Adipocyte (in vitro differentiated cells): ENCODE measurements around the gene BLOC1S5.

Source experiments
- DNase-seq: peaks from one replicate; pipeline ENCODE4 v3.0.0-alpha.2; 2015; ENCODE audit warnings: low read depth
- H3K27me3 ChIP-seq: replicated peaks from 2 replicates; pipeline ENCODE4 v1.7.0; 2013; ENCODE audit warnings: mild to moderate bottlenecking, low read length, moderate library complexity; ENCODE audit not compliant: control insufficient read depth, insufficient read depth
- H3K36me3 ChIP-seq: 2 replicates; pipeline ENCODE4 v1.7.0; 2013; ENCODE audit warnings: low read length, mild to moderate bottlenecking, moderate library complexity; ENCODE audit not compliant: control insufficient read depth, insufficient read depth, severe bottlenecking
- H3K4me1 ChIP-seq: 2 replicates; pipeline ENCODE4 v1.7.0; 2013; ENCODE audit warnings: mild to moderate bottlenecking, low read length, moderate library complexity; ENCODE audit not compliant: control insufficient read depth, insufficient read depth
- H3K4me3 ChIP-seq: 2 replicates; pipeline ENCODE4 v1.7.0; 2013; ENCODE audit warnings: mild to moderate bottlenecking, low read length, moderate library complexity
- H3K9ac ChIP-seq: 2 replicates; pipeline ENCODE4 v1.7.0; 2013; ENCODE audit warnings: mild to moderate bottlenecking, low read length, moderate library complexity
- H3K9me3 ChIP-seq: 2 replicates; pipeline ENCODE4 v1.7.0; 2013; ENCODE audit warnings: mild to moderate bottlenecking, low read length, moderate library complexity; ENCODE audit not compliant: control insufficient read depth

The BLOC1S5 gene

DNA sequence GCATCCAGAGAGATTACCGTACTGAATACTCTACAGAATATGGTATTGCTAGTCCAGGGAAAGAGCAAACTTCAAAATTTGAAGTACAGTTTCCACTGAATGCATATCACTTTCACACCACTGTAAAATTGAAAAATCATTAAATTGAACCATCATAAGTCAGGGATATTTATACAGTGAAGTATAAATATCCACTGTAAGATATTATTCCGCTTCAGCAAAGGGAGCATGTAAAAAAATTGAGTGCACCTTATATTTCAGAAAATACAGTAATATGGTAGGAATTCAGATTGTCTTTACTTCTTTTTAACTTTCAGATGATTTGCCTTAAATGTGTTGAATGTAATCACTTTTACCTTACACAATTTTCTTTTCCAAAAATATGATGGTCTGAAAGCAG lies 92.7 kb downstream of the BLOC1S5 start:
- peaks cover 6% of the 10 kb centered on the region for H3K9me3 ChIP-seq
- H3K4me3 ChIP-seq: no peak overlapping the region
- no peak for DNase-seq
- H3K9ac ChIP-seq: no peak overlapping the region
- H3K27me3 ChIP-seq: no peaks in the 10 kb centered on the region
- H3K4me1 ChIP-seq: peaks cover 14% of the 10 kb centered on the region
- H3K36me3 ChIP-seq: no peaks in the 10 kb centered on the region

DNA sequence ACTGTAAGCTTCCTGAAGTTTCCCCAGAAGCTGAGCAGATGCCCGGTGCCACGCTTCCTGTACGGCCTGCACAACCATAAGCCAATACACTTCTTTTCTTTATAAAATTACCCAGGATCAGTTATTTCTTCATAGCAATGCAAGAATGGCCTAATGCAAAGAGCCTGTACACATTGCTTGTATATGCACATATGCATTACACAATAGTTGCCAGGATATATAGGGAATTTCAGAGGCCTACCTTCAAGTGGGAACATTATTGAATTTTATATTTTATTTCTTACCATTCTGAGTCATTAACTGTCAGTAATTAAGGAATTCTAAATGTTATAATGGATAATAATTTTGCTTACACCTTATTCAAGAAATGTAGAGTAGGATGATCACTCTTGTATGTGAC lies 93.6 kb downstream of the BLOC1S5 start:
- DNase-seq: no peak
- Histone ChIP-seq H3K9me3 (peaks cover 6% of the 10 kb centered on the region), H3K4me3 (no peak overlapping the region), H3K27me3 (no peaks in the 10 kb centered on the region), H3K9ac (no peak overlapping the region), H3K4me1 (peaks cover 10% of the 10 kb centered on the region), H3K36me3 (no peaks in the 10 kb centered on the region)
